GM23338 (cell line): Measurements from ENCODE around the gene PPP1CA.

Experiments used
- CTCF ChIP-seq, 2 experiments: fragments of 200-600 bp in 1 of 2; sonication (generic) in 1 of 2; conservative IDR thresholded peaks; 2 replicates each; pipeline versions ENCODE4 v1.5.1 to v1.6.1; 2016 to 2017; ENCODE audit warnings: antibody characterized with exemption in 2 of 2, low read depth in 2 of 2, mild to moderate bottlenecking in 2 of 2, moderate library complexity in 1 of 2
- ETS1 ChIP-seq: IDR thresholded peaks from 2 replicates; pipeline ENCODE4 v1.6.1; 2016; ENCODE audit warnings: antibody characterized with exemption
- EZH2 ChIP-seq: fragments of 200-600 bp; sonication (generic); IDR thresholded peaks from one replicate; pipeline ENCODE4 v1.8.0; 2017; ENCODE audit warnings: antibody characterized with exemption, mild to moderate bottlenecking, low read depth; ENCODE audit not compliant: unreplicated experiment
- EZH2phosphoT487 ChIP-seq: fragments of 200-600 bp; sonication (generic); IDR thresholded peaks from one replicate; pipeline ENCODE4 v1.8.1; 2018; ENCODE audit warnings: antibody characterized with exemption; ENCODE audit not compliant: unreplicated experiment
- JUNB ChIP-seq: IDR thresholded peaks from one replicate; pipeline ENCODE4 v1.6.1; 2016; ENCODE audit warnings: antibody characterized with exemption; ENCODE audit not compliant: unreplicated experiment
- NANOG ChIP-seq: IDR thresholded peaks from 2 replicates; pipeline ENCODE4 v1.6.1; 2016; ENCODE audit warnings: antibody characterized with exemption, borderline replicate concordance
- POLR2AphosphoS5 ChIP-seq: IDR thresholded peaks from 2 replicates; pipeline ENCODE4 v1.6.1; 2016; ENCODE audit warnings: antibody characterized with exemption, low read depth
- REST ChIP-seq: IDR thresholded peaks from one replicate; pipeline ENCODE4 v1.6.1; 2018; ENCODE audit warnings: antibody characterized with exemption; ENCODE audit not compliant: unreplicated experiment
- ZNF331 ChIP-seq: fragments of 250-450 bp; sonication (Bioruptor Pico); IDR thresholded peaks from 2 replicates; pipeline ENCODE4 v1.5.0; 2020; ENCODE audit warnings: low read depth, mild to moderate bottlenecking, moderate library complexity

GRCh38 chr11:67407688-67408163 lies 6.1 kb upstream of the PPP1CA start:
- no peak for TF ChIP-seq CTCF (conservative IDR thresholded peaks at IDR 0.05; ENCODE audit: low read depth in 2 of 2)
- no peak for TF ChIP-seq NANOG
- TF ChIP-seq EZH2, result no peak
- TF ChIP-seq POLR2AphosphoS5, result no peak
- TF ChIP-seq ZNF331 (CRISPR knock-in tag), result no peak
- no peak for TF ChIP-seq JUNB
- no peak for TF ChIP-seq REST
- no peak for TF ChIP-seq ETS1
- no peak for TF ChIP-seq EZH2phosphoT487
